ENCODE data around the gene PCDHGA11. TPM values are rescaled to one million over a fixed set of nuclear protein-coding genes. Genes with fewer than 3 reads are reported as not detected.

PCDHGA11 gene
- total and polyA plus RNA-seq, 9 of the 15 experiments (the other 6 are each of a cell fraction or from before 2014, with no cell fraction given), result 0.04 to 0.07 (median 0.04) TPM; not detected in 4

DNA sequence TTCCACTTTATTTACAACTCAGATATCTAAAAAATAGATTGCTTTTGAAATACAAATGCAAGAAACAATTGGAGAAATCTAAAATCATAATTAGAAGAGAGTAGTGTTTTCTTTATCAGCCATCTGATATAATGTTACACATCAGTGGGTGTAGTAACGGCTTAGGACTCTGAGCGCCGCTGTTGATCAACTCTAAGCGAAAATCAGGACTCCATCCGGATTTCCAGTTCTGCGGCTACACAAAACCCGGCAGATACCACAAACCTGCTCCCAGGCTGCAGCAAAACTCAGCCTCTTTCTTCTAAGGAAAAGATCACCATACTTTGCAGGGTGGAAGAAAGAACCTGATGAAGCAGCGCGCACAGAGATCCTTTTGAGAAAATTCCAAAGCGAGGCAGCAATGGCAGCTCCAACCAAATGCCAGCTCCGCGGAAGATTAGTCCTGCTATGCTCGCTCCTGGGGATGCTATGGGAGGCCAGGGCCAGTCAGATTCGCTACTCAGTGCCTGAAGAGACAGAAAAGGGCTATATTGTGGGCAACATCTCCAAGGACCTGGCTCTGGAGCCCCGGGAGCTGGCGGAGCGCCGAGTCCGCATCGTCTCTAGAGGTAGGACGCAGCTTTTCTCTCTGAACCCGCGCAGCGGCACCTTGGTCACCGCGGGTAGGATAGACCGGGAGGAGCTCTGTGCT, 18.2 kb upstream of the PCDHGA11 start, which contains the start of gene PCDHGA9:
Gene PCDHGA9, plus strand, starts transcription at position 226 of the 691 bp plus-strand sequence. Its CDS starts 175 bp downstream, at position 401.
- BruUV-seq (replicated peaks), result no TSS peak
- intact Hi-C loops (cut with micrococcal nuclease), result no loop called here
- Histone ChIP-seq H3K9me3 (replicated peaks; ENCODE audit: control insufficient read depth, insufficient read depth, low read depth, low read length) (peaks cover 2% of the 10 kb centered on the region; the same call in 1 of the 2 replicates), H3K27me3 (ENCODE audit: control insufficient read depth in 2 of 2, insufficient read depth in 2 of 2, low read length in 2 of 2) (peaks cover 3 to 30% of the 10 kb centered on the region in 2 experiments; a peak in 3 of 5 replicates), H3K9me1 (ENCODE audit: control insufficient read depth, insufficient read depth, low read length) (no peaks in the 10 kb centered on the region), H3K79me2 (ENCODE audit: control insufficient read depth, insufficient read depth, low read length) (no peaks in the 10 kb centered on the region), H3K4me3 (no peak within 1 kb of the TSS), H4K20me1 (replicated peaks; ENCODE audit: control insufficient read depth, insufficient read depth, low read length) (no peaks in the 10 kb centered on the region), H2AFZ (ENCODE audit: low read depth, low read length) (no peak within 1 kb of the TSS), H3K36me3 (ENCODE audit: control insufficient read depth, insufficient read depth, low read length) (no peaks in the 10 kb centered on the region), H3K27ac (ENCODE audit: extremely low read depth, low read depth, low read length) (no peak within 1 kb of the TSS), H3K9ac (ENCODE audit: insufficient read depth in 1 of 2, low read depth in 2 of 2, low read length in 2 of 2) (no peak within 1 kb of the TSS), H3K4me2 (ENCODE audit: insufficient read depth, low read length) (no peak within 1 kb of the TSS), H3K4me1 (replicated peaks in 1 of 2; ENCODE audit: control insufficient read depth in 2 of 2, insufficient read depth in 2 of 2, low read length in 2 of 2) (peaks cover 0 to 9% of the 10 kb centered on the region in 2 experiments; a peak in 3 of 5 replicates)
- ChIA-PET CTCF (ENCODE audit: low intra/inter-chr PET ratio) (interaction anchor here (1.2 to 2.1 kb wide), 2 partner anchors 122 to 161 kb away, joined by 5 to 10 read pairs; no protein-coding TSS in a partner anchor), POLR2A (no interaction called here)
- peak; percentile 68 for FAIRE-seq
- peak; percentile 34 to 60 (median 38) for DNase-seq (ENCODE audit: extremely low read depth in 1 of 4, low spot score in 3 of 4)
- ATAC-seq, result peak; percentile 78
- in situ Hi-C loops (cut with MboI), result no loop called here
- WGBS (ENCODE audit: insufficient coverage, low coverage, missing lambda C conversion rate), result 11% methylated on average over 22 of the region's 27 CpGs
- TF ChIP-seq, protein P1, sequence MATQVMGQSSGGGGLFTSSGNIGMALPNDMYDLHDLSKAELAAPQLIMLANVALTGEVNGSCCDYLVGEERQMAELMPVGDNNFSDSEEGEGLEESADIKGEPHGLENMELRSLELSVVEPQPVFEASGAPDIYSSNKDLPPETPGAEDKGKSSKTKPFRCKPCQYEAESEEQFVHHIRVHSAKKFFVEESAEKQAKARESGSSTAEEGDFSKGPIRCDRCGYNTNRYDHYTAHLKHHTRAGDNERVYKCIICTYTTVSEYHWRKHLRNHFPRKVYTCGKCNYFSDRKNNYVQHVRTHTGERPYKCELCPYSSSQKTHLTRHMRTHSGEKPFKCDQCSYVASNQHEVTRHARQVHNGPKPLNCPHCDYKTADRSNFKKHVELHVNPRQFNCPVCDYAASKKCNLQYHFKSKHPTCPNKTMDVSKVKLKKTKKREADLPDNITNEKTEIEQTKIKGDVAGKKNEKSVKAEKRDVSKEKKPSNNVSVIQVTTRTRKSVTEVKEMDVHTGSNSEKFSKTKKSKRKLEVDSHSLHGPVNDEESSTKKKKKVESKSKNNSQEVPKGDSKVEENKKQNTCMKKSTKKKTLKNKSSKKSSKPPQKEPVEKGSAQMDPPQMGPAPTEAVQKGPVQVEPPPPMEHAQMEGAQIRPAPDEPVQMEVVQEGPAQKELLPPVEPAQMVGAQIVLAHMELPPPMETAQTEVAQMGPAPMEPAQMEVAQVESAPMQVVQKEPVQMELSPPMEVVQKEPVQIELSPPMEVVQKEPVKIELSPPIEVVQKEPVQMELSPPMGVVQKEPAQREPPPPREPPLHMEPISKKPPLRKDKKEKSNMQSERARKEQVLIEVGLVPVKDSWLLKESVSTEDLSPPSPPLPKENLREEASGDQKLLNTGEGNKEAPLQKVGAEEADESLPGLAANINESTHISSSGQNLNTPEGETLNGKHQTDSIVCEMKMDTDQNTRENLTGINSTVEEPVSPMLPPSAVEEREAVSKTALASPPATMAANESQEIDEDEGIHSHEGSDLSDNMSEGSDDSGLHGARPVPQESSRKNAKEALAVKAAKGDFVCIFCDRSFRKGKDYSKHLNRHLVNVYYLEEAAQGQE (IDR thresholded peaks at IDR 0.05; ENCODE audit: borderline replicate concordance), result peak; percentile 19; the same call in 1 of the 2 replicates
- TF ChIP-seq, protein P1 (CRISPR knock-in tag; IDR thresholded peaks at IDR 0.05; ENCODE audit: low read depth), result no peak
- TF ChIP-seq ZNF175 (CRISPR knock-in tag; IDR thresholded peaks at IDR 0.05; ENCODE audit: low read depth) (no peak), FOXJ3 (CRISPR knock-in tag; IDR thresholded peaks at IDR 0.05) (no peak), ZNF76 (CRISPR knock-in tag; IDR thresholded peaks at IDR 0.05; ENCODE audit: borderline replicate concordance) (no peak), SMARCB1 (IDR thresholded peaks at IDR 0.05; ENCODE audit: insufficient read length, low read depth) (no peak), ZSCAN29 (IDR thresholded peaks at IDR 0.05) (peak; percentile 72), PRPF4 (IDR thresholded peaks at IDR 0.05; ENCODE audit: insufficient read depth, low read depth, low read length, poor library complexity, severe bottlenecking) (no peak), NR2F6 (CRISPR knock-in tag; IDR thresholded peaks at IDR 0.05) (no peak)
- TF ChIP-seq, protein P2, sequence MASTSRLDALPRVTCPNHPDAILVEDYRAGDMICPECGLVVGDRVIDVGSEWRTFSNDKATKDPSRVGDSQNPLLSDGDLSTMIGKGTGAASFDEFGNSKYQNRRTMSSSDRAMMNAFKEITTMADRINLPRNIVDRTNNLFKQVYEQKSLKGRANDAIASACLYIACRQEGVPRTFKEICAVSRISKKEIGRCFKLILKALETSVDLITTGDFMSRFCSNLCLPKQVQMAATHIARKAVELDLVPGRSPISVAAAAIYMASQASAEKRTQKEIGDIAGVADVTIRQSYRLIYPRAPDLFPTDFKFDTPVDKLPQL (IDR thresholded peaks at IDR 0.05; ENCODE audit: extremely low read depth, insufficient read length), result no peak
- TF ChIP-seq, protein P3, sequence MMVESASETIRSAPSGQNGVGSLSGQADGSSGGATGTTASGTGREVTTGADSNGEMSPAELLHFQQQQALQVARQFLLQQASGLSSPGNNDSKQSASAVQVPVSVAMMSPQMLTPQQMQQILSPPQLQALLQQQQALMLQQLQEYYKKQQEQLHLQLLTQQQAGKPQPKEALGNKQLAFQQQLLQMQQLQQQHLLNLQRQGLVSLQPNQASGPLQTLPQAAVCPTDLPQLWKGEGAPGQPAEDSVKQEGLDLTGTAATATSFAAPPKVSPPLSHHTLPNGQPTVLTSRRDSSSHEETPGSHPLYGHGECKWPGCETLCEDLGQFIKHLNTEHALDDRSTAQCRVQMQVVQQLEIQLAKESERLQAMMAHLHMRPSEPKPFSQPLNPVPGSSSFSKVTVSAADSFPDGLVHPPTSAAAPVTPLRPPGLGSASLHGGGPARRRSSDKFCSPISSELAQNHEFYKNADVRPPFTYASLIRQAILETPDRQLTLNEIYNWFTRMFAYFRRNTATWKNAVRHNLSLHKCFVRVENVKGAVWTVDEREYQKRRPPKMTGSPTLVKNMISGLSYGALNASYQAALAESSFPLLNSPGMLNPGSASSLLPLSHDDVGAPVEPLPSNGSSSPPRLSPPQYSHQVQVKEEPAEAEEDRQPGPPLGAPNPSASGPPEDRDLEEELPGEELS (CRISPR knock-in tag; IDR thresholded peaks at IDR 0.05; ENCODE audit: borderline replicate concordance), result no peak
